Endothelial cell of umbilical vein (primary cell): Measurements from ENCODE around the gene ACSS1. TPM values are rescaled to one million over a fixed set of nuclear protein-coding genes. Genes with fewer than 3 reads are reported as not detected.

ENCODE experiments used
- BruUV-seq: library from RNA; stranded (reverse); fragments of 400-500 nt; replicated peaks from 2 replicates; lab custom pipeline; 2021; lab: Mats Ljungman, UMichigan
- CTCF ChIA-PET: fragments of 300-600, 350-600 bp; sonication (Branson Sonifier 250); formaldehyde crosslinking; loops from one replicate; lab custom pipeline; 2021; ENCODE audit warnings: antibody characterized with exemption, inconsistent platforms; lab: Charles Lee
- POLR2A ChIA-PET: fragments of 300-600, 350-600 bp; sonication (Branson Sonifier 250); formaldehyde crosslinking; loops from one replicate; lab custom pipeline; 2021; ENCODE audit warnings: antibody characterized with exemption, inconsistent platforms; lab: Charles Lee
- DNase-seq: peaks from one replicate; pipeline ENCODE4 v3.0.0-alpha.2; 2011; ENCODE audit warnings: low read depth, low spot score
- FAIRE-seq: peaks from 2 replicates; lab custom pipeline; 2011; peaks lifted over from hg19 to GRCh38; lab: Jason Lieb, UNC
- H2AFZ ChIP-seq: 2 replicates; pipeline ENCODE4 v1.6.0; 2012; ENCODE audit warnings: low read depth, low read length, control low read depth, inconsistent platforms
- H3K27ac ChIP-seq: 2 replicates; pipeline ENCODE4 v1.5.1; 2011; ENCODE audit warnings: low read depth, mild to moderate bottlenecking, control low read depth, low read length, moderate library complexity; ENCODE audit not compliant: insufficient read depth
- H3K27me3 ChIP-seq, 2 experiments: 2 replicates each; pipeline versions ENCODE4 v1.6.0 to v1.6.1; 2011; ENCODE audit warnings: low read length in 2 of 2, mixed read lengths in 1 of 2; ENCODE audit not compliant: control insufficient read depth in 2 of 2, insufficient read depth in 2 of 2
- H3K36me3 ChIP-seq, 2 experiments: 2 replicates in 1 of 2; 3 replicates in 1 of 2; pipeline ENCODE4 v1.5.1; 2011; ENCODE audit warnings: low read length in 2 of 2, mild to moderate bottlenecking in 1 of 2, moderate library complexity in 1 of 2; ENCODE audit not compliant: control insufficient read depth in 2 of 2, insufficient read depth in 2 of 2; ENCODE audit errors: extremely low read depth in 1 of 2
- H3K4me1 ChIP-seq: 3 replicates; pipeline ENCODE4 v1.5.1; 2011; ENCODE audit warnings: mild to moderate bottlenecking, low read length; ENCODE audit not compliant: control insufficient read depth, insufficient read depth; ENCODE audit errors: extremely low read depth
- H3K4me2 ChIP-seq: 2 replicates; pipeline ENCODE4 v1.6.1; 2011; ENCODE audit warnings: low read length, control low read depth, mixed read lengths; ENCODE audit not compliant: insufficient read depth
- H3K4me3 ChIP-seq, 3 experiments: fragments of 200-600 bp in 1 of 3; sonication (generic), shearing (Covaris generic) in 1 of 3; replicated peaks in 1 of 3; 2 replicates each; pipeline ENCODE4 v1.5.1; 2011 to 2016; ENCODE audit warnings: control low read depth in 3 of 3, low read length in 3 of 3, mild to moderate bottlenecking in 2 of 3, inconsistent platforms in 1 of 3, low read depth in 1 of 3, moderate library complexity in 1 of 3; ENCODE audit not compliant: insufficient read depth in 1 of 3
- H3K79me2 ChIP-seq: 2 replicates; pipeline ENCODE4 v1.6.0; 2012; ENCODE audit warnings: low read length, inconsistent platforms; ENCODE audit not compliant: control insufficient read depth, insufficient read depth
- H3K9ac ChIP-seq: replicated peaks from 2 replicates; pipeline ENCODE3; 2011; ENCODE audit warnings: low read length, control low read depth; ENCODE audit not compliant: insufficient read depth; ENCODE audit errors: extremely low read depth
- H3K9me1 ChIP-seq: replicated peaks from 3 replicates; pipeline ENCODE4 v1.6.0; 2011; ENCODE audit warnings: mild to moderate bottlenecking, low read length; ENCODE audit not compliant: control insufficient read depth, insufficient read depth; ENCODE audit errors: extremely low read depth
- H3K9me3 ChIP-seq: replicated peaks from 2 replicates; pipeline ENCODE4 v1.5.1; 2012; ENCODE audit warnings: low read length, inconsistent platforms; ENCODE audit not compliant: control insufficient read depth, insufficient read depth
- H4K20me1 ChIP-seq: replicated peaks from 2 replicates; pipeline ENCODE3; 2011; ENCODE audit warnings: mild to moderate bottlenecking, low read length; ENCODE audit not compliant: control insufficient read depth, insufficient read depth; ENCODE audit errors: extremely low read depth
- JUN ChIP-seq: IDR thresholded peaks from 2 replicates; pipeline ENCODE4 v1.6.1; 2011; ENCODE audit warnings: borderline replicate concordance, low read depth; ENCODE audit not compliant: insufficient read length, insufficient read depth
- POLR2AphosphoS5 ChIP-seq: IDR thresholded peaks from 2 replicates; pipeline ENCODE4 v1.6.1; 2012; ENCODE audit warnings: low read depth, mild to moderate bottlenecking, control low read depth, low read length, moderate library complexity; ENCODE audit not compliant: insufficient read depth
- dilution Hi-C: fragments of 300-500 bp; cut with MboI; formaldehyde crosslinking; loops from one replicate; pipeline ENCODE4 v1.15.0; 2019; ENCODE audit warnings: low sequenced_read_pairs; ENCODE audit not compliant: extremely low pct_ligation_motif_present
- intact Hi-C: fragments of 100-400 bp; cut with micrococcal nuclease; formaldehyde crosslinking; loops from one replicate; pipeline ENCODE4 v1.10.0; 2022
- polyA plus RNA-seq, 4 experiments: library from polyadenylated mRNA; depleted of rRNA in 3 of 4; stranded (reverse) in 3 of 4; unstranded in 1 of 4; fragments of >200 nt; gene quantifications; 2 replicates each; pipeline versions ENCODE4 v1.2.1 to v1.2.3, GENCODE V29; 2011 to 2012; ENCODE audit warnings: missing spikeins in 1 of 4
- total RNA-seq: library from RNA; stranded (reverse); gene quantifications from 2 replicates; pipeline ENCODE4 v1.2.3, GENCODE V29; 2021
- TF ChIP-seq, protein P1 (sequence below): IDR thresholded peaks from 2 replicates; pipeline ENCODE4 v1.6.1; 2011; ENCODE audit not compliant: insufficient read depth, insufficient read length

The ACSS1 gene
- total and polyA plus RNA-seq, 2 donors (not counting 3 experiments of a cell fraction or from before 2014, with no cell fraction given), result 6.2 to 17.9 TPM

DNA sequence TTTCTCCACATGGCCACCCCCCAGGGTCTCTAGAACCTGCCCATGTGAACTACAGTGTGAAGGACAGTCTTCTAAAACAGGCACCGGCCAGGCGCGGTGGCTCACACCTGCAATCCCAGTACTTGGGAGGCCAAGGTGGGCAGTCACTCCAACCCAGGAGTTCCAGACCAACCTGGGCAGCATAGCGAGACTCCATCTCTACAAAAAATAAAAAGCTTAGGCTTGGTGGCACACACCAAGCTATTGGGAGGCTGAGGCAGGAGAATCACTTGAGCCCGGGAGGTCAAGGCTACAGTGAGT is 13.7 kb downstream of the ACSS1 start:
- no peaks in the 10 kb centered on the region for H4K20me1 ChIP-seq
- intact Hi-C loops, result no loop called here
- no peak overlapping the region for H3K27ac ChIP-seq
- H3K4me2 ChIP-seq, result no peak overlapping the region
- no peaks in the 10 kb centered on the region for H3K79me2 ChIP-seq
- H3K9me3 ChIP-seq, result no peaks in the 10 kb centered on the region
- no peaks in the 10 kb centered on the region for H3K36me3 ChIP-seq
- no peaks in the 10 kb centered on the region for H3K9me1 ChIP-seq
- ChIA-PET POLR2A (no interaction called here), CTCF (interaction anchor here (1.5 kb wide), 1 partner anchor 21 kb away, joined by 4 read pairs; no protein-coding TSS in a partner anchor)
- H2AFZ ChIP-seq, result no peak overlapping the region
- TF ChIP-seq, protein P1, sequence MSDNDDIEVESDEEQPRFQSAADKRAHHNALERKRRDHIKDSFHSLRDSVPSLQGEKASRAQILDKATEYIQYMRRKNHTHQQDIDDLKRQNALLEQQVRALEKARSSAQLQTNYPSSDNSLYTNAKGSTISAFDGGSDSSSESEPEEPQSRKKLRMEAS, result no peak
- no peak for TF ChIP-seq JUN
- no peak for DNase-seq
- no peak for FAIRE-seq
- no peaks in the 10 kb centered on the region for H3K27me3 ChIP-seq
- H3K4me1 ChIP-seq, result no peaks in the 10 kb centered on the region
- dilution Hi-C loops, result no loop called here
- no peak overlapping the region for H3K9ac ChIP-seq
- H3K4me3 ChIP-seq, result no peak overlapping the region
- no TSS peak for BruUV-seq

DNA sequence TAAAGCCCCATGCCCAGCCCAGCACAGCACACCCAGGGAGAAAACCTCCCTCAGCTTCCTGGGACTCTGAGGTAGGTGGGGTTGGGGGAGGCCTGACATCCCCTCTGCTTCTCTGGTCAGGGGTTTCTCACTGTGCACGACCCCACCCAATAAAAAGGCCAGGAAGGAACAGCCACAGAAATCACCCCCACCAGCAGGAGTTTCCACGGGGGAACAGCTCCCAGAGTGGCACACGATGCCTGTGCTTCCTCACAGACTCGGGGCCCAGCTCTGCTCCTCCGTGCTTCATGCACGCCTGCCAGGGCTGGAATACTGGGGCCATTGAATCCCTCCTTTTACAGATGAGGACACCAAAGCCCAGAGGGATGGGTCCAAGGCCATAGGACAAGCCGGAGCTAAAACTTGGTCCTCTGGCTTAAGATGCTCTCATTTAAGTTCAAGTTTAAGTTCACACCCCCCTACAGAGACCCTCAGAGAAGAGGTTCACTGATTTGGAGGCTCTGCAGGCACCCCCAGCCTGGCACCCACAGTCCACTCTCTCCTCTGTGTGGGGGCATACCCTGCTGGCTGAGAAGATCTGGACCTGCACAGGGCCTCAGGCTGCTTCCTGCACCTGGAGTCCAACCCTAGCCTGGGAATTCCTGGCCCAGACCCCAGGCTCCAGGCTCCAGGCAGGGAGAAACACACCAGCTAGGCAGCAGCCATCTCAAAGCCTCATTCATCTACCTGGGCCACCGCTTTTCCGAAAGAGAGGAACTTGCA is 14.3 kb downstream of the ACSS1 start:
- no peaks in the 10 kb centered on the region for H3K9me3 ChIP-seq
- DNase-seq (no peak), FAIRE-seq (no peak)
- no peak overlapping the region for H3K9ac ChIP-seq
- H4K20me1 ChIP-seq, result no peaks in the 10 kb centered on the region
- BruUV-seq, result no TSS peak
- no peaks in the 10 kb centered on the region for H3K4me1 ChIP-seq
- no peak overlapping the region for H2AFZ ChIP-seq
- intact Hi-C loops, result no loop called here
- H3K9me1 ChIP-seq, result no peaks in the 10 kb centered on the region
- H3K27me3 ChIP-seq, result no peaks in the 10 kb centered on the region
- ChIA-PET POLR2A (no interaction called here), CTCF (interaction anchor here (1.5 kb wide), 1 partner anchor 21 kb away, joined by 4 read pairs; no protein-coding TSS in a partner anchor)
- H3K4me2 ChIP-seq, result no peak overlapping the region
- no peaks in the 10 kb centered on the region for H3K79me2 ChIP-seq
- H3K4me3 ChIP-seq, result no peak overlapping the region
- H3K36me3 ChIP-seq, result no peaks in the 10 kb centered on the region
- TF ChIP-seq, protein P1, result no peak
- TF ChIP-seq POLR2AphosphoS5 (no peak), JUN (no peak)
- dilution Hi-C loops, result no loop called here
- no peak overlapping the region for H3K27ac ChIP-seq
